GM12891 (cell line): ENCODE results near the gene FASN.

ENCODE experiments used
- DNase-seq: peaks from one replicate; pipeline ENCODE4 v3.0.0; 2011; ENCODE audit warnings: low spot score; ENCODE audit not compliant: insufficient read length
- FAIRE-seq: peaks from 2 replicates; lab custom pipeline; 2011; peaks lifted over from hg19 to GRCh38; lab: Jason Lieb, UNC
- PAX5 ChIP-seq: IDR thresholded peaks from 2 replicates; pipeline ENCODE4 v1.6.1; 2011; ENCODE audit warnings: low read length, moderate library complexity, mild to moderate bottlenecking; ENCODE audit not compliant: insufficient read depth, severe bottlenecking
- POLR2A ChIP-seq: IDR thresholded peaks from 2 replicates; pipeline ENCODE4 v1.6.1; 2011; ENCODE audit warnings: low read depth, low read length, control low read depth
- POLR2AphosphoS5 ChIP-seq: IDR thresholded peaks from 2 replicates; pipeline ENCODE4 v1.6.1; 2011; ENCODE audit warnings: low read depth, low read length, control low read depth
- POU2F2 ChIP-seq: IDR thresholded peaks from 2 replicates; pipeline ENCODE4 v1.6.1; 2011; ENCODE audit warnings: low read depth, mild to moderate bottlenecking, control low read depth, low read length, moderate library complexity
- SPI1 ChIP-seq: IDR thresholded peaks from 2 replicates; pipeline ENCODE4 v1.6.1; 2011; ENCODE audit warnings: low read depth, low read length, control low read depth
- TAF1 ChIP-seq: IDR thresholded peaks from 2 replicates; pipeline ENCODE4 v1.6.1; 2011; ENCODE audit warnings: low read depth, low read length, control low read depth

FASN gene

DNA sequence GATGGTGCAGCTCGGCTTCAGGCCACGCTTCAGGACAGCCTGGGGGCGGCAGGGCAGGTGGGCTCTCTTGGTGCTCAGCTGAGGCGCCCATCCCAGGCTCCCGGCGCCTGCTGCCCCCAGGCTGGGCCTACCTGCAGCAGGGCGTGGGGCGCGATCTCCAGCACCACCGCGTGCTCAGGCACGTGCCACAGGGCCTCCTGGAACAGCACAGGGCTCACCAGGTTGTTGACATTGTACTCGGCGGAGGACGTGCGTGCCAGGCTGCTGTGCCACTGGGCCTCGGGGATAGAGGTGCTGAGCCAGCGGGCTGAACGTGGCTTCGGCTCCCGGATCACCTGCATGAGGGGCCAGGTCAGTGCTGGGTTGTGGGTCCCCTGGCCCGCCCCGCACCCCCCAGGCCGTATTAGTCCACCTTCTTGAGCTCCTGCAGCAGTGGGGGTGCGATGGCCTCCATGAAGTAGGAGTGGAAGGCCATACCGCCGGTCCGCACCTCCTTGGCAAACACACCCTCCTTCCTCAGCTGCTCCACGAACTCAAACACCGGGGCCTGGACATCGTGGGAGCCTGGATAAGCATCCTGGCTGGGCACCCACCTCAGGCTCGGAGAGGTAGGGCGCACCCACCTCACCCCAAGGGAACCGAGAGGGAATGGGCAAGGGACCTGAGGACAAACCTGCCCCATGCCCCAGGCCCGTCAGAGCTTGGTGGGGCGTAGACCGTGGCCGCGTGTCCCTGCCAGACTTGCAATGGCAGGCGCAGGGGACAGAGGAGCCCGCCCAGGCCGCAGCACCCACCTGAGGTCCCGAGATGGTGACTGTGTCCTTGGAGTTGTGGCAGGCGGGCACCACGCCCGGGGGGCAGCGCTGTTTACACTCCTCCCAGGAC, 9.0 kb downstream of the FASN start:
- FAIRE-seq, result no peak
- TF ChIP-seq TAF1, result no peak
- TF ChIP-seq SPI1, result no peak
- TF ChIP-seq POLR2AphosphoS5, result no peak
- TF ChIP-seq PAX5, result no peak
- TF ChIP-seq POLR2A, result no peak
- TF ChIP-seq POU2F2, result no peak

DNA sequence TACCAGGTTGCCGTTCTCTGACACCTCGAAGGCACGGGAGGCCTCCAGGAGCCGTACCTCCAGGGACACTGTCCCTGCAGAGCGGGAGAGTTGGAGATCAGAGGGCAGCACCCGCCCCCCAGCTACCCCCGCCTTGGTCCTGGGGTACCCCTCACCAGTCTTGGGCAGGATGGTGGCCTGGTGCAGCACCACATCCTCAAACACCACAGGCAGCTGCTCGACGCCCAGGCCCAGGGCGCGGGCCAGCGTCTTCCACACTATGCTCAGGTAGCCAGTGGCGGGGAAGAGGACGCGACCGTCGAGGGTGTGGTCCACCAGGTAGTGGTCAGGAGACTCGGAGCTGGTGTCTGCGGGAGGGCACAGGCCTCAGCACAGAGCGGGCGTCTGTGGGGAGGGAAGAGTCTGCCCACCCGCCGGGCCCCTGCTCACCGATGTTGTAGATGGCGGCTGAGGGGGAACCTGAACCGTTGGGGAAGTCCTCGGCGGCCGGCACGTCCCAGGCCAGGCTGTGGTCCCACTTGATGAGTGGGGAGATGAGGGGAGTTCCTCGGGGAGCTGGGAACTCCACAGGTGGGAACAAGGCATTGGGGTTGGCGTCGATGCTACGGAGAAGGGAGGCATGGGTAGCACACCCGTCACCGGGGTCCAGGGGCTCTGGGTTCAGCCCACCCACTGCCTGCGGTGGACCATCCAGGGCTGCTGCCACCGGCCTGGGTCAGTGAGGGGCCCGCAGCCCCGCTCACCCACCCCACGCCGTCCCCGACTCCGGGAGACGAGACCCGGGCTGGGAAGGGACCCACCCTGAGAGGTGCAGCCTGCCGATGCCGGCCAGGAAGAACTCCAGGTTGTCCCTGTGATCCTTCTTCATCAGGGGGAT, 9.8 kb downstream of the FASN start:
- TF ChIP-seq PAX5 (no peak), POU2F2 (no peak), POLR2A (no peak), SPI1 (no peak), TAF1 (no peak), POLR2AphosphoS5 (no peak)
- DNase-seq (no peak), FAIRE-seq (no peak)

More for the DNA sequence above, 9.0 kb downstream of the FASN start:
- no peak for DNase-seq

GRCh38 chr17:82086941-82087906, 10.8 kb downstream of the FASN start:
- no peak for FAIRE-seq
- TF ChIP-seq POLR2AphosphoS5 (no peak), POU2F2 (no peak), PAX5 (no peak), TAF1 (no peak), POLR2A (no peak), SPI1 (no peak)
- DNase-seq, result no peak

DNA sequence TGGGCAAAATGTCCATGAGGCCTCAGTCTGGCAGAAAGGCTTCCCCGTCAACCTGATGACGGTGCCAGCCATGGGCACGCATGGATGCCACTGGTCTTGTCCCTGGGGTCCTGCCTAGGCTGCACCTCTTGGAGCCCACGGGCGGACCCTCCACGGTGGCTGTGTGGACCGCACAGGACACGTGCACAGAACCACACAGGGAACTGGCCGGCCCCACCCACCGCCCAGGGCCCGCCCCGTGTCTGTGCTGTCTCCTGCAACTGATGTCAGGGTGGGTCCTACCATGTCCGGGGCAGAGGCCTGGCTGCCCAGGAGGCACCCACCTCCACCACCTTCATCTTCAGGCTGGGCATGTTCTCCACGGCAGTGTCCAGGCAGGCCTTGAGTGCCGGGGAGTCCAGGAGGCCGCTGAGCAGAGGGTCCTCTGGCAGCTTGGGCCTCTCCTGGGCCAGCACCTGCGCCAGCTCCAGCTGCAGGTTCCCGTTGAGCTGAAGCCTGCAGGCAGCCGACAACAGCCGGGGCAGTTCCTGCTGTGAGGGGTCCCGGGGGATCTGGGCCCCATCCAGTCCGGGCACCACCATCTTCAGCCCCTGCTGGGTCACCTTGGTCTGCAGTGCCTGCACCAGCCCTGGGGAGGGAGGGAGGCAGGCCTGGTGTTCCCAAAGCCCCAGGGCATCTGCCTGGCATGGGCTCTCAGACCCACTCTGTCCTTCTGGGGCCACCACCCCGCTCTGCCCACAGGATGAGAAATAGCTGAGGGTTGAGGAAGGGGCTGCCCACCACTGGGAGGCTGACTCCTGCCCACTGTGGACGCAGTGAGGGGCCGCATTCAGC, 11.9 kb downstream of the FASN start:
- TF ChIP-seq TAF1 (no peak), PAX5 (no peak), SPI1 (no peak), POLR2AphosphoS5 (no peak), POU2F2 (no peak), POLR2A (no peak)
- FAIRE-seq (no peak), DNase-seq (no peak)

GRCh38 chr17:82085031-82085861, 12.8 kb downstream of the FASN start:
- no peak for FAIRE-seq
- TF ChIP-seq SPI1 (no peak), PAX5 (no peak), TAF1 (no peak), POU2F2 (no peak), POLR2A (no peak), POLR2AphosphoS5 (no peak)
- DNase-seq, result no peak

DNA sequence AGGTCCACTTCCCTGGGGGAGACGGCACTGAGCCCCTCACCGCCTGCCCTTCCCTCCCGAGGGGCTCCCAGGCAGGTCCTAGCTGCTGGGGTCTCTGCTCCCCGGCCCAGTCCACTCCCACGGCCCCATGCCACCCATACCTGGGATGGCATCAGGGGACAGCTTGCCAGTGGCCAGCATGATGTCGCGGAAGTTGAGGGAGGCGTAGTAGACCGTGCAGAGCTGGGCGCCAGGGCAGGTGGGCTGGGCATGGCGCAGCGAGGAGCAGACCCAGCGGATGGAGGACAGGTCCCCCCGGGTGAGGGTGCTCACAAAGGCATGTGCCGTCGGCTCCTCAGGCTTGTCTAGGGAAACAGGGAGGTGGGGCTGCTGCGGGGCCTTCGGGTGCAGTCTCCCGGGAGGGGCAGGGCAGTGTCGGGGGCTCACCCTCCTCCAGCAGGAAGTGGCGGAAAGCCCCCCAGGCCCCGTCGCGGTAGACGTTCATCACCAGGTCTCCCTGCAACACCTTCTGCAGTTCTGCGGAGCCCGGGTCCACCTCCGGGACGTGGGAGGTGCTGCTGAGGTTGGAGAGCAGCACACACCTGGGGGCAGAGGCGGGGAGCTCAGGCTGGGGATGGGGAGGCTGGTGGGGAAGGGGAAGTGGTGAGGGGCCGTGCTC, 13.5 kb downstream of the FASN start:
- FAIRE-seq (no peak), DNase-seq (no peak)
- no peak for TF ChIP-seq PAX5
- no peak for TF ChIP-seq TAF1
- TF ChIP-seq POLR2AphosphoS5, result no peak
- TF ChIP-seq SPI1, result no peak
- TF ChIP-seq POLR2A, result no peak
- no peak for TF ChIP-seq POU2F2

GRCh38 chr17:82083533-82084359, 14.3 kb downstream of the FASN start:
- DNase-seq (no peak), FAIRE-seq (no peak)
- no peak for TF ChIP-seq SPI1
- TF ChIP-seq TAF1, result no peak
